ENCODE measurements around the gene PDHX. TPM values are rescaled to one million over a fixed set of nuclear protein-coding genes. Genes with fewer than 3 reads are reported as not detected.
"Not testable (repeated sequence)": the region's sequence is repeated elsewhere in the genome, so short reads cannot be mapped to it uniquely, and the experiment has no call there.

PDHX gene
- total and polyA plus RNA-seq, 5 experiments from 2014 or later: 14.3 to 46.6 (median 15.4) TPM

DNA sequence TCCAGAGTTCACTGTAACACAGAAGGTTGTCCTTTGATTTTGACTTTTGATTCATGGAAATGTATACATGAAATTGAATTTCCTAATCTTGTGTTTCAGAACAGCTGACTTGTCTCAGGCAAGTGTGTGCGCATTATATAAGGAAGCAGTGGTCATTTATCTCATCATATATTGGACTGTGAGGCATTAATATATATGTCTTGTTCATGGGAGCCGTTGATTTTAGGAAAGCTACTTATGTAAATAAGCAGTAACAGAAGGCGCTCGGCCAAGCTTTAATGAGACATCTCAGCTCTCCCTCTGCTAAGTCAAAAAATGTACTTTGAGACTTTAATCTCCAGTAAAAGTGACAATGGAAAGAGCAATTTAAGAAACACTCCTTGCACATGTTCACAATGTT, 100.5 kb downstream of the PDHX start:
- Mint-ChIP-seq H3K36me3 (no peaks in the 10 kb centered on the region), H3K27me3 (no peaks in the 10 kb centered on the region), H3K27ac (peak overlapping the region in 1 of 10 donors; percentile 17), H3K4me3 (no peak overlapping the region), H3K4me1 (peaks cover 14 to 29% (median 22%) of the 10 kb centered on the region in 4 donors), H3K9me3 (peaks cover 0 to 5% (median 0%) of the 10 kb centered on the region in 9 donors)
- POLR2A ChIA-PET: interaction anchor here (0.7 to 1.7 kb wide), 3 partner anchors 13 to 863 kb away, joined by 3 to 4 read pairs (median 4); no protein-coding TSS in a partner anchor
- DNase-seq (no peak), ATAC-seq (no peak)

DNA sequence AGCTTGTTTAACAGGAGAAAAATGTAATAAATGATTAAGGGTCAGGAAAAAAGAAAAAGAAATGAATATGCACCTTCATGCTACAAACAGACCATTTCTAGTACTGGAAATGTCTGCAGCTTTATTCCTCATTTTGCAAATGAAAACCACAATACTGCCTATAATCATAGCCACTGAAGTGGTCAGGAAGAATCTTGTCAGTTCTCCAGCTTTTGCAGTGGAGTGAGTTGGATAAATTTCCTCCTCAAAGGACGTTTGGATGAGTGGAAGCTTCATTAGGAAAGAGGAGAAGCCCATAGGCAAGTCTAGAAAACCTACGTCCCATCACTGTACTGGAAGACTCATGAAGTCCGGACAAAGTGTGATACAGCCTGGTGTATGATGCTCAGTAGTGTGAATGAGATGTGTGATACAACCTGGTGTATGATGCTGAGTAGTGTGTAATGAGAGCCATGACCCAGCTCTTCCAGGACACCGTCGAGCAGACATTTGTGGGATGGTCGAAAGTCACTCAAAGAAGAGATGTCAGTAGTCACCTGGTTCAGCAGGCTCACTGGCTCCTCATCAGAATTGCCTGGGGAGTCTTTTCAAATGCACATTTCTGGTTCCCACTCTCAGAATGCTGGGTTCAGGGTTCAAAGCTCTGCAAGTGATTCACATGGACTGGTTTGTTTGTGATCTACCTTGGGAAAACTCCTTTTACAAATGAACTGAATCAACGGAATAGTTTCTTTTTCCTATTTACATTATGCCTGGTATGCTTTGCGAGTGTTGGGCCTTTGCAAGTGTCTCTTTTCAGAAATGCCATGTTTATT, 101.3 kb downstream of the PDHX start:
- Mint-ChIP-seq H3K27me3 (no peaks in the 10 kb centered on the region), H3K4me3 (no peak overlapping the region), H3K4me1 (peaks cover 10 to 23% (median 15%) of the 10 kb centered on the region in 4 donors), H3K36me3 (no peaks in the 10 kb centered on the region), H3K9me3 (peaks cover 0 to 7% (median 0%) of the 10 kb centered on the region in 9 donors), H3K27ac (no peak overlapping the region)
- no peak for DNase-seq
- ATAC-seq: no peak
- POLR2A ChIA-PET: interaction anchor here (1.7 kb wide), 1 partner anchor 12 kb away, joined by 4 read pairs; no protein-coding TSS in a partner anchor

DNA sequence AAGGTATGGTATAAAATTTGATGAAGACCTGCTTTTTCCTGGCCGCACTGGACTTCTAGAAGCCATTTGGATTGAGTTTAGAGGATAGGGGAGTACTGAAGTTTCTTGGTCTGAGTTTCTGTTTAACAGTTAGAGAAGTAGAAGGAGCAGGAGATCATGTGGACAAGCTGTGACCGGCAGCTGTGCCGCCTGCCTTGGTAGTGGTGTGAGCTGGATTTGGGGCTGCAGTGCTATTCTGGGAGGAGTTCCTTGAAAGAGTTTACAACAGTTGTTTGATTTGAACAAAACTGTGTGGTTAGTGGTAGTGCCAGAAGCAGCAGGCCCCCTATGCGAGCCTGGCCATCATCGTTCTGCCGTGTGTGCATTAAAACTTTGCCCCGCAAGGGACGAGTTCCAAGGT, 105.2 kb downstream of the PDHX start:
- DNase-seq: no peak
- no peak for ATAC-seq
- peaks cover 0 to 24% (median 20%) of the 10 kb centered on the region in 3 donors for H3K36me3 Mint-ChIP-seq
- peaks cover 7 to 30% (median 21%) of the 10 kb centered on the region in 9 donors for H3K9me3 Mint-ChIP-seq
- H3K4me1 Mint-ChIP-seq: peaks cover 0 to 8% (median 3%) of the 10 kb centered on the region in 4 donors
- no peaks in the 10 kb centered on the region for H3K27me3 Mint-ChIP-seq
- no peak overlapping the region for H3K4me3 Mint-ChIP-seq
- POLR2A ChIA-PET: no interaction called here
- H3K27ac Mint-ChIP-seq: no peak overlapping the region

DNA sequence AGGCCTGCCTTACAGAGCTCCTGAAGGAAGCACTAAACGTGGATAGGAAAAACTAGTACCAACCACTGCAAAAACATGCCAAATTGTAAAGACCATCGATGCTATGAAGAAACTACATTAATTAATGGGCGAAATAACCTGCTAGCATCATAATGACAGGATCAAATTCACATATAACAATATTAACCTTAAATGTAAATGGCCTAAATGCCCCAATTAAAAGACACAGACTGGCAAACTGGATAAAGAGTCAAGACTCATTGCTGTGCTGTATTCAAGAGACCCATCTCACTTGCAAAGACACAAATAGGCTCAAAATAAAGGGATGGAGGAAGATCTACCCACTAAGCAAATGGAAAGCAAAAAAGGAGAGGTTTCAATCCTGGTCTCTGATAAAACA, 107.5 kb downstream of the PDHX start:
- H3K4me3 Mint-ChIP-seq, ATAC-seq, H3K27me3 Mint-ChIP-seq, H3K27ac Mint-ChIP-seq, POLR2A ChIA-PET, DNase-seq, H3K4me1 Mint-ChIP-seq: not testable (repeated sequence)
- Mint-ChIP-seq H3K9me3 (peaks cover 7 to 33% (median 24%) of the 10 kb centered on the region in 9 donors), H3K36me3 (peaks cover 0 to 29% (median 20%) of the 10 kb centered on the region in 3 donors)

DNA sequence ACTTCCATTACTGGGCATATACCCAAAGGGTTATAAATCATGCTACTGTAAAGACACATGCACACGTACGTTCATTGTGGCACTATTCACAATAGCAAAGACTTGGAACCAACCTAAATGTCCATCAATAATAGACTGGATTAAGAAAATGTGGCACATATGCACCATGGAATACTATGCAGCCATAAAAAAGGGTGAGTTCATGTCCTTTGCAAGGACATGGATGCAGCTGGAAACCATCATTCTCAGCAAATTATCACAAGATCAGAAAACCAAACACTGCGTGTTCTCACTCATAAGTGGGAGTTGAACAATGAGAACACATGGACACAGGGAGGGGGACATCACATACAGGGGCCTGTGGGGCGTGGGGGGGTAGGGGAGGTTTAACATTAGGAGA, 111.6 kb downstream of the PDHX start:
- peaks cover 7 to 29% (median 23%) of the 10 kb centered on the region in 9 donors for H3K9me3 Mint-ChIP-seq
- DNase-seq, POLR2A ChIA-PET, H3K4me3 Mint-ChIP-seq, H3K27ac Mint-ChIP-seq, ATAC-seq, H3K27me3 Mint-ChIP-seq: not testable (repeated sequence)
- H3K36me3 Mint-ChIP-seq: peaks cover 0 to 29% (median 19%) of the 10 kb centered on the region in 3 donors
- peaks cover 5 to 33% (median 15%) of the 10 kb centered on the region in 4 donors for H3K4me1 Mint-ChIP-seq

DNA sequence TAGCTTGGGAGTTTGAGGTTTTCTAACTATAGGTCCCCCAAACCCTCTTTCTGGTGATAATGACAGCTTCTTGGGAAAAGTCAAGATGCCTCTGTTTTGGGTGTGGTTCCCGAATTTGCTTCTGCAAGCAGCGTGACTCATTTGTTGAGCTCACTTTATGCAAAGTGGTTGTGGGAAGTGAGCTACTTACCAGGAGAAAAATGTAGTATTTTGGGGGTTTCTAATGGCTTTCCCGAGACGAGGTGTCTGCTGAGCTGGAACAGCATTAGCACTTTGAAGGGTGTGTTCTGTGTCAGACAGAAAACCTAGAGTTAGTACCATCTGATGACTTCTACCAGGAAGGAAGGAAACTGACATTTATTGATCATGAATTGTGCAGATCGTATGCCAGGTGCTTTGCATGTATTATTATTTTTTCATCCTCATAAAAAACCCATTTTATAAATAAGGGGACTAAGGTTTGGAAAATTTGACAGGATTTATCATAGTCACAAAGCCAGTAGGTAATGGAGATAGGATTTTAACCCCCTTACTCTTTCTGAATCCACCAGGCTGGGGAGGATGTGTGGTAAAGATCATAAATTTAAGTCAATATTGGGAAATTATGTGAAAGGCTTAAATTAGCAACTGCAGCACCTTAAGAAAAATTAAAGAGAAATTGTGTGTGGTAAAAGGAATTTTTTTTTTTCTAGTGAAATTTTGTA, 113.7 kb downstream of the PDHX start:
- Mint-ChIP-seq H3K27me3 (no peaks in the 10 kb centered on the region), H3K9me3 (peaks cover 0 to 13% (median 4%) of the 10 kb centered on the region in 9 donors), H3K27ac (peak overlapping the region in 2 of 10 donors; percentile 57 to 91), H3K36me3 (peaks cover 0 to 8% (median under 1%) of the 10 kb centered on the region in 3 donors), H3K4me1 (peaks cover 16 to 45% (median 28%) of the 10 kb centered on the region in 4 donors), H3K4me3 (peak overlapping the region in 1 of 10 donors; percentile 79)
- POLR2A ChIA-PET: interaction anchor here (0.6 to 1.7 kb wide), 3 partner anchors 11 to 215 kb away, joined by 4 read pairs; no protein-coding TSS in a partner anchor
- DNase-seq: no peak
- ATAC-seq: peak in 1 of 2 donors; percentile 47

DNA sequence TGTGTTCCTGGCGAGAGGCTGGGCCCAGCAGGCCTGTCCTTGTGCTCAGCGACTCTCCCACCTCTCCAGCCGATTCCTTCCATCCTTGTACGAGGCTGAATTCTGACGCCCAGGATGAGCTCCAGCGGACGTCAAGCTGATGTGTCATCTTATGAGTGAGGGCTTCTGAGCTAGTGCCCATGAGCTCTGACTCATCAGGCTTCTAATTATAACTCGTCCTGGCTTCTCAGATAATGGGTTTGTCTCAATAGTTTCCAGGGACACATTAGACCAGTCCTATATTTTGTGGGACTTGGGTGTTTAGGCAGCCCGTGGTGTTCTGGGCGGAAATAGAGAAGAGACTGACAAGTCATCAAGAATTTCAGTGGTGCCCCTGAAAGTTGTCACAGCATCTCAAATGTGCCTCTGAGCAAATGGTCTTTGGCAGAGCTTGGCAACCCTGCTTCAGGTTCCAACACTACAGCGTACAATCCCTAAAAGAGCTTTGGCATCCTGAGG, 114.3 kb downstream of the PDHX start:
- H3K27ac Mint-ChIP-seq: peak overlapping the region in 5 of 10 donors; percentile 26 to 91 (median 66)
- H3K4me1 Mint-ChIP-seq: peaks cover 18 to 50% (median 31%) of the 10 kb centered on the region in 4 donors
- DNase-seq: peak in 1 of 10 donors; percentile 17
- peaks cover 0 to 11% (median 3%) of the 10 kb centered on the region in 9 donors for H3K9me3 Mint-ChIP-seq
- H3K4me3 Mint-ChIP-seq: peak overlapping the region in 2 of 10 donors; percentile 70 to 79
- POLR2A ChIA-PET: interaction anchor here (0.6 to 1.7 kb wide), 3 partner anchors 14 to 306 kb away, joined by 4 to 5 read pairs (median 4); no protein-coding TSS in a partner anchor
- no peak for ATAC-seq
- no peaks in the 10 kb centered on the region for H3K27me3 Mint-ChIP-seq
- peaks cover 0 to 7% (median 0%) of the 10 kb centered on the region in 3 donors for H3K36me3 Mint-ChIP-seq

DNA sequence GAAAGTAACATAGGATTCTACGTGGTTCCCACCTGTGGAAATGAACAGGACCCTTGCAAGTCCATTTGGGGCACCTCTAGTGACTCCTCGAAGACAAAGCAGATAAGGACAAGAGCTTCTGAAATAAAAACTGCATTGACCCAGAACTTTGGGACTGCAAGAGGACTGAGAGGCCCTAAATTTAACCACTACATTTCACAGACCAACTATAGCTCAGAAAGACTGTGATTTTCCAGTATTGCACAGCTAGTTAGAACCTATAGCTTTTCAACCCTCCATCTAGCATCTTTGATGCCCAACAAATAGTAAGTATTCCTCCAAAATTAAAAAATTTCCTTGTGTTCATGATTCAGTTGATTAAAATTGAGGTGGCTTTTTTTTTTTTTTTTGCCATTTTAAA, 114.9 kb downstream of the PDHX start:
- POLR2A ChIA-PET: interaction anchor here (0.8 to 1.0 kb wide), 3 partner anchors 10 to 306 kb away, joined by 3 to 5 read pairs (median 3); no protein-coding TSS in a partner anchor
- peak overlapping the region in 3 of 10 donors; percentile 17 to 91 (median 40) for H3K27ac Mint-ChIP-seq
- no peak overlapping the region for H3K4me3 Mint-ChIP-seq
- H3K9me3 Mint-ChIP-seq: peaks cover 0 to 11% (median 2%) of the 10 kb centered on the region in 9 donors
- peaks cover 15 to 54% (median 31%) of the 10 kb centered on the region in 4 donors for H3K4me1 Mint-ChIP-seq
- peaks cover 0 to 5% (median 0%) of the 10 kb centered on the region in 3 donors for H3K36me3 Mint-ChIP-seq
- DNase-seq: no peak
- no peaks in the 10 kb centered on the region for H3K27me3 Mint-ChIP-seq
- no peak for ATAC-seq

DNA sequence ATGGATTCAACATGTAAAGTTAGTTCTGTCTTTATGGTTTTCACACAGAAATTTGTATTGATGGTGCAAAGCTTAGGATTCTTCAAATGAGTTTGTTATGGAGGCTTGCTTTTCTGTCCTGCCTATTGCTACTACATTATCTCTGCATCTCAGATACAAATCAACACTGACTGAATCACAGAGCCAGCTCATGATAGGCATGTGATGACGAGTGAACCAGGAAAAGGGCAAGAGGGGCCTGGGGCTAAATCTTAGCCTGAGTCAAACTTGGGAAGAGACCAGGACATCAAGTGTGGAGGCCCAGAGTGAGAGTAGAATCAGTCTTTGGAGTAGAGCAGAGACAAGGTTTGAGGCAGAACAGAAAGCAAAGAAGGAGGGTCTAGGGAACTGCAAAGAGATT, 115.4 kb downstream of the PDHX start:
- no peak for ATAC-seq
- POLR2A ChIA-PET: interaction anchor here (0.8 to 1.0 kb wide), 3 partner anchors 9 to 305 kb away, joined by 3 to 5 read pairs (median 3); no protein-coding TSS in a partner anchor
- peaks cover 15 to 54% (median 32%) of the 10 kb centered on the region in 4 donors for H3K4me1 Mint-ChIP-seq
- H3K27ac Mint-ChIP-seq: peak overlapping the region in 3 of 10 donors; percentile 11 to 91 (median 79)
- H3K9me3 Mint-ChIP-seq: peaks cover 0 to 11% (median 1%) of the 10 kb centered on the region in 9 donors
- DNase-seq: no peak
- H3K27me3 Mint-ChIP-seq: no peaks in the 10 kb centered on the region
- H3K36me3 Mint-ChIP-seq: peaks cover 0 to 4% (median 0%) of the 10 kb centered on the region in 3 donors
- peak overlapping the region in 2 of 10 donors; percentile 5 to 52 for H3K4me3 Mint-ChIP-seq

DNA sequence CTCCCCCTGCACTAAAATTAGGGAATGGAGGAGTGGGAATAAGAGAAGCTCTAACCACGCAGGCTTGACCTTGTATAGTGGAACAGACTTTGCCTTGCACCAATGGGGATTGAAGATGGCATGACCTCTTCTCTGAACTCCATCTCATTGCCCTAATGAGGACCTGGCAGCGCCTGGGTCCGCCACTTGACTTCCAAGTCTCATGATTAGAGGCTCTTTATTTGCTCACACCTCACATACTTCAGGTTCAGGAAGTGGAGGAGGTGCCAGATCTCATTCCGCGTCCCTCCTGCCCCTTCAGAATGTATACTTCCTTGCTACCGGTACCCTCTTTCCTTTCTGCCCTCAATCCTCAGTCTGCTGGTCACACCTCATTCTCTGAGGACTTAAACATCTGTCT, 116.6 kb downstream of the PDHX start:
- Mint-ChIP-seq H3K9me3 (peaks cover 0 to 11% (median 0%) of the 10 kb centered on the region in 9 donors), H3K27me3 (no peaks in the 10 kb centered on the region), H3K36me3 (no peaks in the 10 kb centered on the region), H3K4me3 (no peak overlapping the region), H3K27ac (peak overlapping the region in 3 of 10 donors; percentile 15 to 61 (median 53)), H3K4me1 (peaks cover 18 to 56% (median 34%) of the 10 kb centered on the region in 4 donors)
- POLR2A ChIA-PET: interaction anchor here (1.5 kb wide), 1 partner anchor 26 kb away, joined by 3 read pairs; no protein-coding TSS in a partner anchor
- no peak for ATAC-seq
- DNase-seq: no peak

DNA sequence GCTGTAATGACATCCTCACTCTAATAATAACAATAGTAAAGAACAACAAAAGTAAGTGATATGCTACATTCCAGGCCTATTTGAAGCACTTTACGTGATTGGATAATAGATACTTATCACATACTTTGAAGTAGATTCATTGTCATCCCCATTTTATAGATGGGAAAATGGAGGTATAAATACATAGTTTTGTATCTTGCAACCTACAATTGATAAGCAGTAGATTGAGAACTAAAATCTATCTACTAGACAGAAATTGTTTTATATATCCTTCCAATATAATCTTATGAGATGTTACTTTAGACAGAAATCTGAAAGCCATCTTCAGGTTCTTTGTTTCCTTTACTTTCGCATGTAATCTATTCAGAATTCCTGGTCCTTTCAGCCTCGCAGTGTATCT, 118.0 kb downstream of the PDHX start:
- H3K36me3 Mint-ChIP-seq: no peaks in the 10 kb centered on the region
- H3K27ac Mint-ChIP-seq: peak overlapping the region in 1 of 10 donors; percentile 15
- DNase-seq: no peak
- no peaks in the 10 kb centered on the region for H3K27me3 Mint-ChIP-seq
- POLR2A ChIA-PET: no interaction called here
- ATAC-seq: no peak
- peaks cover 0 to 10% (median 0%) of the 10 kb centered on the region in 9 donors for H3K9me3 Mint-ChIP-seq
- no peak overlapping the region for H3K4me3 Mint-ChIP-seq
- H3K4me1 Mint-ChIP-seq: peaks cover 18 to 59% (median 34%) of the 10 kb centered on the region in 4 donors

DNA sequence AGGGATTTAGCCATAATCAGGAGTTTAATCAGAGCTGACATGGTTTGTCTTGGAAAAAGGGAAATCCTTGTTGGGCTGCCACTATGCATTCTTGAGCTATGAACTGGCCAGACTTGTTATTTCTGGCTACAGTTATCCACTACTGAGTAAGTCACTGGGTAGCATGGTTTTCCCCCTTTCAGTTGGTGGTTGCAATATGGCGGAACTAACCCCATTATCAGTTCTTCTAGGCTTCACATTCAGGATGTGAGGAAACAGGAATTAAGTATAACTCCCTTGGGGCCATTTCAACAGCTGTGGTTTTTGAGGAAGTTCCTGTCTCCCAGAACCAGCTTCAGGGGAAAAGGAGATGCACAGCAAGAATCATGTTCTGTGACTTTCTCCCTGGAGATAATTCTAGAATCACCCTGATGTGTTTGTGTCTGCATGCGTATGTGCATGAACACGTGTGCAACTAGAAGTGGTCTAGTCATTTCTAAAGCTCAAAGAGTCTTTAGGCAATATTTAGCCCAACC, 119.5 kb downstream of the PDHX start:
- peaks cover 20 to 58% (median 33%) of the 10 kb centered on the region in 4 donors for H3K4me1 Mint-ChIP-seq
- no peak overlapping the region for H3K4me3 Mint-ChIP-seq
- DNase-seq (no peak), ATAC-seq (no peak)
- POLR2A ChIA-PET: interaction anchor here (1.0 kb wide), 2 partner anchors 9 to 11 kb away, joined by 3 to 4 read pairs; no protein-coding TSS in a partner anchor
- H3K27ac Mint-ChIP-seq: no peak overlapping the region
- H3K9me3 Mint-ChIP-seq: peaks cover 0 to 10% (median 0%) of the 10 kb centered on the region in 9 donors
- H3K27me3 Mint-ChIP-seq: no peaks in the 10 kb centered on the region
- no peaks in the 10 kb centered on the region for H3K36me3 Mint-ChIP-seq

All from naive thymus-derived CD8-positive, alpha-beta T cell (primary cell).